ENCODE measurements around the gene RPL7A. TPM values are rescaled to one million over a fixed set of nuclear protein-coding genes. Genes with fewer than 3 reads are reported as not detected.

The RPL7A gene
- total and polyA plus RNA-seq, 2 of the 13 experiments (the other 11 are each of a cell fraction or from before 2014, with no cell fraction given), result 2,401 to 2,938 TPM

- TF ChIP-seq ATF7 (IDR thresholded peaks at IDR 0.05), result no peak
- no peak for TF ChIP-seq ATF7 (CRISPR knock-in tag; IDR thresholded peaks at IDR 0.05)
- TF ChIP-seq ZNF564 (CRISPR knock-in tag; IDR thresholded peaks at IDR 0.05), result 0 out of 2 replicates have a peak, but pooled peaks have one; percentile 45
- TF ChIP-seq SMAD1 (CRISPR knock-in tag; IDR thresholded peaks at IDR 0.05; ENCODE audit: borderline replicate concordance, low read depth), result no peak
- no peak for TF ChIP-seq ZFP1 (CRISPR knock-in tag; IDR thresholded peaks at IDR 0.05)
- peak; percentile 30; the same call in 1 of the 2 replicates for TF ChIP-seq JUND (CRISPR knock-in tag; IDR thresholded peaks at IDR 0.05)
- no peak for TF ChIP-seq PLRG1 (conservative IDR thresholded peaks at IDR 0.05)
- peak; percentile 83; the same call in 1 of the 2 replicates for TF ChIP-seq ZKSCAN8 (CRISPR knock-in tag; IDR thresholded peaks at IDR 0.05; ENCODE audit: borderline replicate concordance)
- TF ChIP-seq DNMT3B (CRISPR knock-in tag; conservative IDR thresholded peaks at IDR 0.05), result peak; percentile 74; the same call in 1 of the 2 replicates
- TF ChIP-seq FOXK1 (CRISPR knock-in tag; IDR thresholded peaks at IDR 0.05; ENCODE audit: borderline replicate concordance, low read depth), result peak; percentile 65; the same call in 1 of the 2 replicates
- 0 out of 2 replicates have a peak, but pooled peaks have one; percentile 15 for TF ChIP-seq HDAC6 (IDR thresholded peaks at IDR 0.05; ENCODE audit: low read depth, low read length)
- TF ChIP-seq REST (IDR thresholded peaks at IDR 0.05; ENCODE audit: borderline replicate concordance in 1 of 2, low read depth in 1 of 2, low read length in 2 of 2), result peak in 1 of 2 experiments; percentile 62; a peak in 2 of 4 replicates
- TF ChIP-seq THYN1 (CRISPR knock-in tag; IDR thresholded peaks at IDR 0.05; ENCODE audit: borderline replicate concordance, low read depth), result no peak
- peak; percentile 60 for TF ChIP-seq U2AF1 (optimal IDR thresholded peaks at IDR 0.05; ENCODE audit: low read depth, low read length)
- no peak for TF ChIP-seq IKZF1 (IDR thresholded peaks at IDR 0.05)
- TF ChIP-seq MTERF4 (CRISPR knock-in tag; IDR thresholded peaks at IDR 0.05), result no peak
- peak; percentile 69; the same call in 1 of the 2 replicates for TF ChIP-seq HMGXB3 (CRISPR knock-in tag; IDR thresholded peaks at IDR 0.05; ENCODE audit: borderline replicate concordance)
- TF ChIP-seq POLR2AphosphoS5 (IDR thresholded peaks at IDR 0.05; ENCODE audit: low read depth, low read length), result peak; percentile 100
- TF ChIP-seq ZNF362 (CRISPR knock-in tag; IDR thresholded peaks at IDR 0.05; ENCODE audit: borderline replicate concordance), result no peak
Measured at GRCh38 chr9:133347985-133348717, at the start of gene RPL7A, which contains the start of gene MED22 (continued).

All from HepG2 (cell line).